Measurements from ENCODE around the gene SDC1. TPM values are rescaled to one million over a fixed set of nuclear protein-coding genes. Genes with fewer than 3 reads are reported as not detected.

SDC1 gene
- total and polyA plus RNA-seq, 2 donors from 2014 or later: 206 to 266 TPM

- no peak for FAIRE-seq
- intact Hi-C loops (cut with DNase I): no loop called here
Observed at GRCh38 chr2:20267529-20267928, 42.6 kb upstream of the SDC1 start.

DNA sequence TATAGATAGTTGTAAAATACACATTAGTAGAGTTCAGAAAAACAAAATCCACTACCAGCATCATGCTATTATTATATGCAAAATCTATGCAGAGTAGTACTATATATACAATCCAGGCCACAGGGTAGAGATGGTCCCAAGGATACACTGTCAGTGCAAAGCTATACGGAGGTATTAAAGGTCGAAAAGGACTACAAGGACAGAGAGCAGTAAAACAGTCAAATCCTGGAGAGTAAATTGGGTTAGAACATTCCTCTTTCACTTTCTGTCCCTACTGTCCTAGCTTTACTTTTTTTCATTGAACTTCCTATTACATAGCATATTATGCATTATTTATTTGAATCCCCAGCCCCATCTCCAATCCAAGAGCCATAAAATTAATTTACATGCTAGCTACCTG is 39.7 kb upstream of the SDC1 start:
- H3K4me1 ChIP-seq (ENCODE audit: control insufficient read depth in 2 of 3, insufficient read depth in 2 of 3, low read depth in 1 of 3, low read length in 3 of 3): no peaks in the 10 kb centered on the region
- H3K9ac ChIP-seq (ENCODE audit: low read length in 3 of 3): no peak overlapping the region
- no peak overlapping the region for H3K27ac ChIP-seq (ENCODE audit: low read depth in 2 of 2, low read length in 2 of 2)
- DNase-seq (no peak), FAIRE-seq (no peak)
- no peak overlapping the region for H3K4me3 ChIP-seq (ENCODE audit: low read length in 3 of 3)
- H3K9me3 ChIP-seq (ENCODE audit: control insufficient read depth in 2 of 3, insufficient read depth in 1 of 3, low read length in 3 of 3): no peaks in the 10 kb centered on the region
- H3K27me3 ChIP-seq (ENCODE audit: control insufficient read depth, insufficient read depth, low read length): no peaks in the 10 kb centered on the region
- TF ChIP-seq, protein P1, sequence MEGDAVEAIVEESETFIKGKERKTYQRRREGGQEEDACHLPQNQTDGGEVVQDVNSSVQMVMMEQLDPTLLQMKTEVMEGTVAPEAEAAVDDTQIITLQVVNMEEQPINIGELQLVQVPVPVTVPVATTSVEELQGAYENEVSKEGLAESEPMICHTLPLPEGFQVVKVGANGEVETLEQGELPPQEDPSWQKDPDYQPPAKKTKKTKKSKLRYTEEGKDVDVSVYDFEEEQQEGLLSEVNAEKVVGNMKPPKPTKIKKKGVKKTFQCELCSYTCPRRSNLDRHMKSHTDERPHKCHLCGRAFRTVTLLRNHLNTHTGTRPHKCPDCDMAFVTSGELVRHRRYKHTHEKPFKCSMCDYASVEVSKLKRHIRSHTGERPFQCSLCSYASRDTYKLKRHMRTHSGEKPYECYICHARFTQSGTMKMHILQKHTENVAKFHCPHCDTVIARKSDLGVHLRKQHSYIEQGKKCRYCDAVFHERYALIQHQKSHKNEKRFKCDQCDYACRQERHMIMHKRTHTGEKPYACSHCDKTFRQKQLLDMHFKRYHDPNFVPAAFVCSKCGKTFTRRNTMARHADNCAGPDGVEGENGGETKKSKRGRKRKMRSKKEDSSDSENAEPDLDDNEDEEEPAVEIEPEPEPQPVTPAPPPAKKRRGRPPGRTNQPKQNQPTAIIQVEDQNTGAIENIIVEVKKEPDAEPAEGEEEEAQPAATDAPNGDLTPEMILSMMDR (IDR thresholded peaks at IDR 0.05; ENCODE audit: borderline replicate concordance, extremely low read depth, insufficient read depth): no peak
- H3K36me3 ChIP-seq (ENCODE audit: control insufficient read depth in 2 of 3, insufficient read depth in 3 of 3, low read length in 3 of 3): peaks cover 2 to 5% (median 4%) of the 10 kb centered on the region in 3 donors
- intact Hi-C loops (cut with DNase I): no loop called here

More at GRCh38 chr2:20267529-20267928, 42.6 kb upstream of the SDC1 start:
- no peak for DNase-seq
- TF ChIP-seq, protein P1 (IDR thresholded peaks at IDR 0.05; ENCODE audit: borderline replicate concordance, extremely low read depth, insufficient read depth): no peak
- Histone ChIP-seq H3K4me1 (ENCODE audit: control insufficient read depth in 2 of 3, insufficient read depth in 2 of 3, low read depth in 1 of 3, low read length in 3 of 3) (no peaks in the 10 kb centered on the region), H3K36me3 (ENCODE audit: control insufficient read depth in 2 of 3, insufficient read depth in 3 of 3, low read length in 3 of 3) (no peaks in the 10 kb centered on the region), H3K27me3 (ENCODE audit: control insufficient read depth, insufficient read depth, low read length) (no peaks in the 10 kb centered on the region), H3K27ac (ENCODE audit: low read depth in 2 of 2, low read length in 2 of 2) (no peak overlapping the region), H3K9me3 (ENCODE audit: control insufficient read depth in 2 of 3, insufficient read depth in 1 of 3, low read length in 3 of 3) (no peaks in the 10 kb centered on the region), H3K9ac (ENCODE audit: low read length in 3 of 3) (no peak overlapping the region), H3K4me3 (ENCODE audit: low read length in 3 of 3) (no peak overlapping the region)

DNA sequence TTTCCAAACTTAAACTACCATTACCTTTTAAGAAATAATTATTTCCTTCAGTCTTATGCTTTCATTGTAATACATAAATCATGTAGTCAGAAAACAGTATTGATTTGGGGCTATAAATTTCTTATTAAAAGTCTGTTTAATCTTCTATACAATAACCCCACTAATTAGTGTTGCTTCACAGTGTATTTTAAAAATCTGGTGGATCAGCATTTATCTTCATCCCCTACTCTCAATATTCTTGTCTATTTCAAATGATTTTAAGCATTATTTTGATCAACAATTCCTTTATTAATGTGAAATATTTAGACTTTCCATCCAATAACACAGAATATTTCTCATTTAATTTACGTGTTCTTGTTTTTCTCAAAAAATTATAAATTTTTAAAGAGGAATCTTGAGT is 32.5 kb upstream of the SDC1 start:
- H3K9me3 ChIP-seq (ENCODE audit: control insufficient read depth in 2 of 3, insufficient read depth in 1 of 3, low read length in 3 of 3): no peaks in the 10 kb centered on the region
- no peak overlapping the region for H3K27ac ChIP-seq (ENCODE audit: low read depth in 2 of 2, low read length in 2 of 2)
- TF ChIP-seq, protein P1 (IDR thresholded peaks at IDR 0.05; ENCODE audit: borderline replicate concordance, extremely low read depth, insufficient read depth): no peak
- FAIRE-seq: no peak
- no peak overlapping the region for H3K9ac ChIP-seq (ENCODE audit: low read length in 3 of 3)
- intact Hi-C loops (cut with DNase I): no loop called here
- no peak for DNase-seq
- H3K4me3 ChIP-seq (ENCODE audit: low read length in 3 of 3): no peak overlapping the region
- H3K36me3 ChIP-seq (ENCODE audit: control insufficient read depth in 2 of 3, insufficient read depth in 3 of 3, low read length in 3 of 3): peaks cover 17 to 45% (median 20%) of the 10 kb centered on the region in 3 donors
- no peaks in the 10 kb centered on the region for H3K27me3 ChIP-seq (ENCODE audit: control insufficient read depth, insufficient read depth, low read length)
- no peaks in the 10 kb centered on the region for H3K4me1 ChIP-seq (ENCODE audit: control insufficient read depth in 2 of 3, insufficient read depth in 2 of 3, low read depth in 1 of 3, low read length in 3 of 3)

DNA sequence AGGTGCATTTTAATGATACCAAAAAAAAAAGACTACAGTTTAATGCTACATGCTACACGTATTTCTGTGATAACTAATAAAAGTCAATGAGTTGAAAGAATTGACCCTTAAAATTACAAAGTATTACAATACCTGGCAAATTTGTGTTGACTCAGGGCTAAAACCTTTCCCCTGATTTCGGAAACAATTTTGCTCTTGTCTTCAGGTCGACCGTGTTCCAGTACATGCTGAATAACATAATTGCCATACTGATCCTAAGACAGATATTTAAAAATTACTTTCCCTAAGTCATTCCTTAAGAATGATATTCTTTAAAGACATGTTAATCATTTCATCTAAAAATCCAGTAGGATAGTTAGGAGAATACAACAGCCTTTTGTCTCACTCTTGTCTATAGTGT is 29.8 kb upstream of the SDC1 start:
- Histone ChIP-seq H3K4me3 (ENCODE audit: low read length in 3 of 3) (no peak overlapping the region), H3K36me3 (ENCODE audit: control insufficient read depth in 2 of 3, insufficient read depth in 3 of 3, low read length in 3 of 3) (peaks cover 15 to 46% (median 20%) of the 10 kb centered on the region in 3 donors), H3K9me3 (ENCODE audit: control insufficient read depth in 2 of 3, insufficient read depth in 1 of 3, low read length in 3 of 3) (no peaks in the 10 kb centered on the region), H3K9ac (ENCODE audit: low read length in 3 of 3) (no peak overlapping the region), H3K27ac (ENCODE audit: low read depth in 2 of 2, low read length in 2 of 2) (no peak overlapping the region), H3K27me3 (ENCODE audit: control insufficient read depth, insufficient read depth, low read length) (no peaks in the 10 kb centered on the region), H3K4me1 (ENCODE audit: control insufficient read depth in 2 of 3, insufficient read depth in 2 of 3, low read depth in 1 of 3, low read length in 3 of 3) (no peaks in the 10 kb centered on the region)
- DNase-seq: no peak
- FAIRE-seq: no peak
- TF ChIP-seq, protein P1 (IDR thresholded peaks at IDR 0.05; ENCODE audit: borderline replicate concordance, extremely low read depth, insufficient read depth): no peak
- intact Hi-C loops (cut with DNase I): no loop called here

All from kidney (tissue), 14 donors.